DOHH2 (cell line): Measurements from ENCODE around the gene TPPP2.

Experiments used
- CTCF ChIP-seq: fragments of 200-600 bp; sonication (generic); IDR thresholded peaks from one replicate; pipeline ENCODE4 v1.5.1; 2014; ENCODE audit warnings: antibody characterized with exemption, mild to moderate bottlenecking, low read depth, low read length; ENCODE audit not compliant: poor library complexity, severe bottlenecking
- EZH2phosphoT487 ChIP-seq: fragments of 200-600 bp; sonication (generic); IDR thresholded peaks from 2 replicates; pipeline ENCODE4 v1.6.1; 2017; ENCODE audit warnings: borderline replicate concordance, mild to moderate bottlenecking, antibody characterized with exemption, low read length, moderate library complexity, mixed read lengths

- TF ChIP-seq CTCF (no peak), EZH2phosphoT487 (no peak)
These were observed 40.1 kb downstream of the TPPP2 start, which contains the start of gene ARHGEF40 for GRCh38 chr14:21070083-21070609.
